HCT116 (cell line): ENCODE measurements around the gene CRHR1. TPM values are rescaled to one million over a fixed set of nuclear protein-coding genes. Genes with fewer than 3 reads are reported as not detected.
A peak's percentile ranks its signal among the peaks of the same experiment; 100 is the strongest.

Experiments used
- ATAC-seq: fragments of 200-7000 bp; cut with Tn5 transposase; 2 replicates; pipeline ENCODE4 v1.9.1; 2020; ENCODE audit warnings: mild to moderate bottlenecking, moderate library complexity
- BruUV-seq: library from RNA; stranded (reverse); fragments of 400-500 nt; replicated peaks from 2 replicates; lab custom pipeline; 2021; lab: Mats Ljungman, UMichigan
- CTCF ChIA-PET: fragments of 300-600 bp; sonication (Branson Sonifier 250); formaldehyde crosslinking; loops from one replicate; lab custom pipeline; 2021; ENCODE audit warnings: antibody characterized with exemption; lab: Charles Lee
- POLR2A ChIA-PET: fragments of 300-600, 350-600 bp; sonication (Branson Sonifier 250); formaldehyde crosslinking; loops from one replicate; lab custom pipeline; 2021; ENCODE audit warnings: antibody characterized with exemption; lab: Charles Lee
- RAD21 ChIA-PET, 2 experiments: fragments of 300-600 bp; sonication (Branson Sonifier 250); formaldehyde crosslinking; loops; one replicate each; lab custom pipeline; 2023; ENCODE audit warnings: low total read pairs in 2 of 2; ENCODE audit not compliant: uncharacterized antibody in 2 of 2, unreplicated experiment in 2 of 2, low non-redundant PET in 1 of 2; lab: Charles Lee
- DNase-seq: peaks from one replicate; pipeline ENCODE4 v3.0.0-alpha.2; 2010; ENCODE audit warnings: low read depth, low spot score
- H2AFZ ChIP-seq: fragments of 200-600 bp; shearing (Covaris generic), sonication (generic); 2 replicates; pipeline ENCODE4 v1.6.1; 2017; ENCODE audit warnings: low read depth, mixed run types, mixed read lengths, antibody characterized with exemption, low read length; ENCODE audit not compliant: poor library complexity, severe bottlenecking
- H3K27ac ChIP-seq: 2 replicates; pipeline ENCODE4 v1.5.1; 2012; ENCODE audit warnings: low read depth, low read length
- H3K27me3 ChIP-seq: fragments of 200-600 bp; sonication (generic); 2 replicates; pipeline ENCODE4 v1.6.1; 2016; ENCODE audit warnings: mixed run types, low read length, mixed read lengths; ENCODE audit not compliant: insufficient read depth
- H3K36me3 ChIP-seq, 2 experiments: fragments of 200-500 bp in 1 of 2; fragments of 200-600 bp in 1 of 2; sonication (Bioruptor generic) in 1 of 2; sonication (generic) in 1 of 2; 2 replicates each; pipeline versions ENCODE4 v1.5.1 to v1.6.1; 2014 to 2016; ENCODE audit warnings: low read length in 2 of 2, inconsistent platforms in 1 of 2, mixed read lengths in 1 of 2, mixed run types in 1 of 2; ENCODE audit not compliant: insufficient read depth in 2 of 2, control insufficient read depth in 1 of 2
- H3K4me1 ChIP-seq, 2 experiments: fragments of 200-600 bp in 1 of 2; sonication (generic) in 1 of 2; 2 replicates each; pipeline versions ENCODE4 v1.5.1 to v1.6.1; 2012 to 2017; ENCODE audit warnings: low read length in 2 of 2, inconsistent platforms in 1 of 2, mild to moderate bottlenecking in 1 of 2, mixed read lengths in 1 of 2, mixed run types in 1 of 2, moderate library complexity in 1 of 2; ENCODE audit not compliant: insufficient read depth in 2 of 2, control insufficient read depth in 1 of 2
- H3K4me2 ChIP-seq: fragments of 200-600 bp; sonication (generic); 2 replicates; pipeline ENCODE4 v1.6.1; 2017; ENCODE audit warnings: mixed run types, low read length, mixed read lengths
- H3K4me3 ChIP-seq, 2 experiments: fragments of 200-600 bp in 1 of 2; sonication (generic) in 1 of 2; replicated peaks in 1 of 2; 2 replicates each; pipeline ENCODE4 v1.5.1; 2011 to 2016; ENCODE audit warnings: low read length in 2 of 2, control low read depth in 1 of 2, low read depth in 1 of 2, mild to moderate bottlenecking in 1 of 2, mixed read lengths in 1 of 2, mixed run types in 1 of 2
- H3K79me2 ChIP-seq: fragments of 200-600 bp; sonication (generic); 2 replicates; pipeline ENCODE4 v1.6.1; 2017; ENCODE audit warnings: mild to moderate bottlenecking, mixed run types, low read length, moderate library complexity, mixed read lengths; ENCODE audit not compliant: insufficient read depth
- H3K9ac ChIP-seq: fragments of 200-600 bp; sonication (generic); 2 replicates; pipeline ENCODE4 v1.6.1; 2016; ENCODE audit warnings: low read length, mixed read lengths
- H3K9me2 ChIP-seq: fragments of 200-600 bp; sonication (generic), shearing (Covaris generic); 2 replicates; pipeline ENCODE4 v1.6.1; 2017; ENCODE audit warnings: mixed run types, mild to moderate bottlenecking, moderate library complexity; ENCODE audit not compliant: insufficient read depth
- H3K9me3 ChIP-seq, 2 experiments: fragments of 200-500 bp in 1 of 2; fragments of 200-600 bp in 1 of 2; sonication (Bioruptor generic) in 1 of 2; sonication (generic) in 1 of 2; 2 replicates each; pipeline ENCODE4 v1.6.1; 2014 to 2017; ENCODE audit warnings: low read length in 2 of 2, mixed read lengths in 2 of 2, inconsistent platforms in 1 of 2, low read depth in 1 of 2, mild to moderate bottlenecking in 1 of 2, mixed run types in 1 of 2, moderate library complexity in 1 of 2; ENCODE audit not compliant: control insufficient read depth in 1 of 2, insufficient read depth in 1 of 2
- H4K20me1 ChIP-seq: fragments of 200-600 bp; sonication (generic), shearing (Covaris generic); 2 replicates; pipeline ENCODE4 v1.6.1; 2017; ENCODE audit warnings: mixed run types, mild to moderate bottlenecking, moderate library complexity; ENCODE audit not compliant: insufficient read depth
- CBX3 ChIP-seq: IDR thresholded peaks from 2 replicates; pipeline ENCODE4 v1.6.1; 2012; ENCODE audit warnings: low read depth
- CEBPB ChIP-seq: IDR thresholded peaks from 2 replicates; pipeline ENCODE4 v1.6.1; 2012; ENCODE audit warnings: low read depth
- EGR1 ChIP-seq: IDR thresholded peaks from 2 replicates; pipeline ENCODE4 v1.6.1; 2012; ENCODE audit warnings: low read depth
- ELF1 ChIP-seq: IDR thresholded peaks from 2 replicates; pipeline ENCODE4 v1.6.1; 2012; ENCODE audit warnings: low read depth, borderline replicate concordance
- FOSL1 ChIP-seq: IDR thresholded peaks from 2 replicates; pipeline ENCODE4 v1.6.1; 2012; ENCODE audit warnings: low read depth
- POLR2A ChIP-seq: IDR thresholded peaks from 2 replicates; pipeline ENCODE4 v1.7.0; 2011; ENCODE audit warnings: borderline replicate concordance; ENCODE audit not compliant: insufficient read depth, insufficient read length; ENCODE audit errors: extremely low read depth
- POLR2AphosphoS5 ChIP-seq: IDR thresholded peaks from 2 replicates; pipeline ENCODE4 v1.6.1; 2011; ENCODE audit warnings: mild to moderate bottlenecking, low read depth, low read length, moderate library complexity
- RAD21 ChIP-seq: IDR thresholded peaks from 2 replicates; pipeline ENCODE4 v1.6.1; 2012; ENCODE audit warnings: low read depth, mild to moderate bottlenecking
- SP1 ChIP-seq: IDR thresholded peaks from 2 replicates; pipeline ENCODE4 v1.6.1; 2012; ENCODE audit warnings: low read depth
- TCF7L2 ChIP-seq: IDR thresholded peaks from 2 replicates; pipeline ENCODE4 v1.7.0; 2011; ENCODE audit warnings: borderline replicate concordance, inconsistent platforms; ENCODE audit not compliant: insufficient read depth, insufficient read length; ENCODE audit errors: extremely low read depth
- ZFX ChIP-seq: fragments of 450-650 bp; IDR thresholded peaks from 2 replicates; pipeline ENCODE4 v1.6.1; 2017
- ZNF274 ChIP-seq: fragments of 200-500 bp; sonication (Bioruptor generic); IDR thresholded peaks from 2 replicates; pipeline ENCODE4 v1.6.1; 2014; ENCODE audit warnings: mild to moderate bottlenecking, low read depth, low read length, inconsistent platforms
- intact Hi-C: fragments of 100-400 bp; cut with micrococcal nuclease; formaldehyde crosslinking; loops from 2 replicates; pipeline ENCODE4 v1.10.0; 2022
- total RNA-seq: library from RNA; stranded (reverse); gene quantifications from one replicate; pipeline ENCODE4 v1.2.1, GENCODE V29; 2021; ENCODE audit not compliant: unreplicated experiment
- TF ChIP-seq, protein P1 (sequence below): IDR thresholded peaks from 2 replicates; pipeline ENCODE4 v1.6.1; 2012; ENCODE audit warnings: low read depth
- TF ChIP-seq, protein P2 (sequence below): IDR thresholded peaks from 2 replicates; pipeline ENCODE4 v1.6.1; 2012
- TF ChIP-seq, protein P3 (sequence below): IDR thresholded peaks from 2 replicates; pipeline ENCODE4 v1.6.1; 2011; ENCODE audit warnings: mild to moderate bottlenecking, low read length, moderate library complexity; ENCODE audit not compliant: insufficient replicate concordance; ENCODE audit errors: extremely low read depth

CRHR1 gene
- total RNA-seq, 1 experiment from 2014 or later = 0.12 TPM

DNA sequence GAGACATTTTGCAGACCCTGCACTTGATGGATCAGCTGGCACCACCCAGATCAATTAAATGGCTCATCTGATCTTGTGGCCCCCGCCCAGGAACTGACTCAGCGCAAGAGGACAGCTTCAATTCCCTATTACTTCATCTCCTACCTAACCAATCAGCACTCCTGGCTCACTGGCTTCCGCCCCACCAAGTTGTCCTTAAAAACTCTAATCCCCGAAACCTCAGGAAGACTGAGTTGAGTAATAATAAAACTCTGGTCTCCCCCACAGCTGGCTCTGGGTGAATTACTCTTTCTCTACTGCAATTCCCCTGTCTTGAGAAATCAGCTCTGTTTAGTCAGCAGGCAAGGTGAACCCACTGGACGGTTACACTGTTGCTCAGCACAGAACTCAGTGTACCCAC is 84.2 kb downstream of the CRHR1 start (continued):
- TF ChIP-seq, protein P1, sequence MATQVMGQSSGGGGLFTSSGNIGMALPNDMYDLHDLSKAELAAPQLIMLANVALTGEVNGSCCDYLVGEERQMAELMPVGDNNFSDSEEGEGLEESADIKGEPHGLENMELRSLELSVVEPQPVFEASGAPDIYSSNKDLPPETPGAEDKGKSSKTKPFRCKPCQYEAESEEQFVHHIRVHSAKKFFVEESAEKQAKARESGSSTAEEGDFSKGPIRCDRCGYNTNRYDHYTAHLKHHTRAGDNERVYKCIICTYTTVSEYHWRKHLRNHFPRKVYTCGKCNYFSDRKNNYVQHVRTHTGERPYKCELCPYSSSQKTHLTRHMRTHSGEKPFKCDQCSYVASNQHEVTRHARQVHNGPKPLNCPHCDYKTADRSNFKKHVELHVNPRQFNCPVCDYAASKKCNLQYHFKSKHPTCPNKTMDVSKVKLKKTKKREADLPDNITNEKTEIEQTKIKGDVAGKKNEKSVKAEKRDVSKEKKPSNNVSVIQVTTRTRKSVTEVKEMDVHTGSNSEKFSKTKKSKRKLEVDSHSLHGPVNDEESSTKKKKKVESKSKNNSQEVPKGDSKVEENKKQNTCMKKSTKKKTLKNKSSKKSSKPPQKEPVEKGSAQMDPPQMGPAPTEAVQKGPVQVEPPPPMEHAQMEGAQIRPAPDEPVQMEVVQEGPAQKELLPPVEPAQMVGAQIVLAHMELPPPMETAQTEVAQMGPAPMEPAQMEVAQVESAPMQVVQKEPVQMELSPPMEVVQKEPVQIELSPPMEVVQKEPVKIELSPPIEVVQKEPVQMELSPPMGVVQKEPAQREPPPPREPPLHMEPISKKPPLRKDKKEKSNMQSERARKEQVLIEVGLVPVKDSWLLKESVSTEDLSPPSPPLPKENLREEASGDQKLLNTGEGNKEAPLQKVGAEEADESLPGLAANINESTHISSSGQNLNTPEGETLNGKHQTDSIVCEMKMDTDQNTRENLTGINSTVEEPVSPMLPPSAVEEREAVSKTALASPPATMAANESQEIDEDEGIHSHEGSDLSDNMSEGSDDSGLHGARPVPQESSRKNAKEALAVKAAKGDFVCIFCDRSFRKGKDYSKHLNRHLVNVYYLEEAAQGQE = no peak
- TF ChIP-seq POLR2AphosphoS5 (no peak), SP1 (no peak), FOSL1 (no peak), POLR2A (no peak), RAD21 (no peak), TCF7L2 (no peak)
- TF ChIP-seq, protein P2, sequence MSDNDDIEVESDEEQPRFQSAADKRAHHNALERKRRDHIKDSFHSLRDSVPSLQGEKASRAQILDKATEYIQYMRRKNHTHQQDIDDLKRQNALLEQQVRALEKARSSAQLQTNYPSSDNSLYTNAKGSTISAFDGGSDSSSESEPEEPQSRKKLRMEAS = no peak

DNA sequence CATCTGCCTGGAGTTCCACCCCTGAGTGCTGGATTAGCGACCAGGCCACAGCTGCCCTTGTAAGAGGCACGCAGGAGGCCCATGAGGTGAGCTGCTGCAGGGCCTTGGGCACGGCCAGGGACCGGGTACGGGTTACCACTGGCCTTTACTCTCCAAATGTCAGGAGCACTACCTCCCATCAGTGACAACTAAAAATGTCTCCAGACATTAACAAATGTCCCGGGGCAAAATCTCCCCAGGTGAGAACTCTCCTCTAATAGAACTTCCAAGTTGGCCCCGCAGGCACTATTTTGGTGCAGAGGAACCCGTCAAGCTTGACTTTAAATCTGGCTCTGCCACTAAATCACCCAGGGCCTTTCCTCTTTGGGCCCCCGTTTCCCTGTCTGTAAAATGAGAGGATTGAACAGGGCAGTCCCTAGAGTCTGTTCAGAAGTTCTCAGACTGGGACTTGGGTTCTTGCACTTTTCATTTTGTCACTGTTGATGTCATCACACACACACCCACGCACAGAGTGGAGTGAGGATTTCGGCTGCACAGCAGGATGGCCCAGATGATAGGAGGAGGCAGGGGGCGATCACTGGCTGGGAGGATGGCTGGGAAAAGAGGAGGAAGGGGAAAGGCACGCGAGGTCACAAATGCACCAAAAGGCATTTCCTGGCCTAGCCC is 85.7 kb downstream of the CRHR1 start:
- no peaks in the 10 kb centered on the region for H3K9me3 ChIP-seq
- no peaks in the 10 kb centered on the region for H3K36me3 ChIP-seq
- H3K4me3 ChIP-seq = no peak overlapping the region
- ATAC-seq (no peak; the same call in 1 of the 2 replicates), DNase-seq (no peak)
- CTCF ChIA-PET = interaction anchor here (1.8 kb wide), 1 partner anchor 18 kb away, joined by 5 read pairs; no protein-coding TSS in a partner anchor
- no peak overlapping the region for H3K9ac ChIP-seq
- RAD21 ChIA-PET = no interaction called here
- H3K79me2 ChIP-seq = no peaks in the 10 kb centered on the region
- no peak overlapping the region for H3K4me2 ChIP-seq
- peak overlapping the region; percentile 20 for H2AFZ ChIP-seq
- H3K27ac ChIP-seq = no peak overlapping the region
- no peaks in the 10 kb centered on the region for H4K20me1 ChIP-seq
- intact Hi-C loops = no loop called here
- H3K27me3 ChIP-seq = peaks cover 10% of the 10 kb centered on the region; the same call in 1 of the 2 replicates
- H3K4me1 ChIP-seq = peaks cover 0 to 23% of the 10 kb centered on the region in 2 experiments; a peak in 2 of 4 replicates
- POLR2A ChIA-PET = no interaction called here
- TF ChIP-seq EGR1 (0 out of 2 replicates have a peak, but pooled peaks have one; percentile 48), ZNF274 (no peak), CBX3 (no peak), ELF1 (no peak), ZFX (no peak), CEBPB (no peak), RAD21 (no peak)
- TF ChIP-seq, protein P3, sequence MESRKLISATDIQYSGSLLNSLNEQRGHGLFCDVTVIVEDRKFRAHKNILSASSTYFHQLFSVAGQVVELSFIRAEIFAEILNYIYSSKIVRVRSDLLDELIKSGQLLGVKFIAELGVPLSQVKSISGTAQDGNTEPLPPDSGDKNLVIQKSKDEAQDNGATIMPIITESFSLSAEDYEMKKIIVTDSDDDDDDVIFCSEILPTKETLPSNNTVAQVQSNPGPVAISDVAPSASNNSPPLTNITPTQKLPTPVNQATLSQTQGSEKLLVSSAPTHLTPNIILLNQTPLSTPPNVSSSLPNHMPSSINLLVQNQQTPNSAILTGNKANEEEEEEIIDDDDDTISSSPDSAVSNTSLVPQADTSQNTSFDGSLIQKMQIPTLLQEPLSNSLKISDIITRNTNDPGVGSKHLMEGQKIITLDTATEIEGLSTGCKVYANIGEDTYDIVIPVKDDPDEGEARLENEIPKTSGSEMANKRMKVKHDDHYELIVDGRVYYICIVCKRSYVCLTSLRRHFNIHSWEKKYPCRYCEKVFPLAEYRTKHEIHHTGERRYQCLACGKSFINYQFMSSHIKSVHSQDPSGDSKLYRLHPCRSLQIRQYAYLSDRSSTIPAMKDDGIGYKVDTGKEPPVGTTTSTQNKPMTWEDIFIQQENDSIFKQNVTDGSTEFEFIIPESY = no peak
- TF ChIP-seq, all 23 proteins: peak for 1
- no peaks in the 10 kb centered on the region for H3K9me2 ChIP-seq
- no TSS peak for BruUV-seq
